HG02852 (cell line): ENCODE data around the gene PLEKHG4B.

Source experiments
- ATAC-seq: cut with Tn5 transposase; IDR thresholded peaks from one replicate; pipeline ENCODE4 v1.9.1; 2021; ENCODE audit warnings: mild to moderate bottlenecking, moderate library complexity; ENCODE audit not compliant: unreplicated experiment

PLEKHG4B gene

GRCh38 chr5:185095-186070 lies 93.4 kb downstream of the PLEKHG4B start:
- ATAC-seq = no peak

- no peak for ATAC-seq
These were observed 94.4 kb downstream of the PLEKHG4B start for GRCh38 chr5:186091-187041.

GRCh38 chr5:187042-187431 lies 95.1 kb downstream of the PLEKHG4B start:
- ATAC-seq = no peak

- ATAC-seq = no peak
These were observed 95.9 kb downstream of the PLEKHG4B start for GRCh38 chr5:187617-188451.

GRCh38 chr5:188488-189481 lies 96.8 kb downstream of the PLEKHG4B start:
- ATAC-seq = peak; percentile 75

- no peak for ATAC-seq
These were observed 97.5 kb downstream of the PLEKHG4B start for GRCh38 chr5:189486-189885.

GRCh38 chr5:189976-190365 lies 98.0 kb downstream of the PLEKHG4B start:
- no peak for ATAC-seq

GRCh38 chr5:190366-191035 lies 98.5 kb downstream of the PLEKHG4B start:
- peak; percentile 27 for ATAC-seq

- peak; percentile 34 for ATAC-seq
These were observed 99.3 kb downstream of the PLEKHG4B start, which contains the start of gene LRRC14B for GRCh38 chr5:191036-191948. Gene LRRC14B (plus strand): TSS chr5:191495. CDS start chr5:191539, 44 bp downstream.

GRCh38 chr5:191949-192690 lies 100.2 kb downstream of the PLEKHG4B start:
- ATAC-seq = no peak

- no peak for ATAC-seq
These were observed 100.7 kb downstream of the PLEKHG4B start for GRCh38 chr5:192691-192969.

GRCh38 chr5:192970-193831 lies 101.2 kb downstream of the PLEKHG4B start:
- ATAC-seq = no peak

GRCh38 chr5:194102-194501 lies 102.1 kb downstream of the PLEKHG4B start:
- no peak for ATAC-seq

- ATAC-seq = no peak
These were observed 102.7 kb downstream of the PLEKHG4B start for GRCh38 chr5:194603-195209.

- no peak for ATAC-seq
These were observed 103.6 kb downstream of the PLEKHG4B start for GRCh38 chr5:195401-196160.
